Neuron (in vitro differentiated cells): ENCODE results near the gene TSPAN31.
A peak's percentile ranks its signal among the peaks of the same experiment; 100 is the strongest.

Experiments
- H2AFZ ChIP-seq: one replicate; pipeline ENCODE4 v1.6.1; 2013; ENCODE audit warnings: low read depth, mild to moderate bottlenecking, inconsistent platforms, low read length, moderate library complexity
- H3K27me3 ChIP-seq: one replicate; pipeline ENCODE4 v1.6.1; 2013; ENCODE audit warnings: low read length; ENCODE audit not compliant: insufficient read depth
- H3K36me3 ChIP-seq: one replicate; pipeline ENCODE4 v1.6.1; 2013; ENCODE audit warnings: low read length; ENCODE audit not compliant: insufficient read depth
- H3K4me1 ChIP-seq: one replicate; pipeline ENCODE4 v1.6.1; 2013; ENCODE audit warnings: low read length; ENCODE audit not compliant: insufficient read depth
- H3K4me3 ChIP-seq: 2 replicates; pipeline ENCODE4 v1.5.1; 2013; ENCODE audit warnings: mild to moderate bottlenecking, low read length, moderate library complexity
- H3K9me3 ChIP-seq: one replicate; pipeline ENCODE4 v1.6.1; 2013; ENCODE audit warnings: low read length

Gene TSPAN31

GRCh38 chr12:57777367-57777766, 32.5 kb downstream of the TSPAN31 start:
- H3K27me3 ChIP-seq, result no peaks in the 10 kb centered on the region
- peaks cover 6% of the 10 kb centered on the region for H3K36me3 ChIP-seq
- H2AFZ ChIP-seq, result no peak overlapping the region
- H3K4me3 ChIP-seq, result no peak overlapping the region
- H3K9me3 ChIP-seq, result no peaks in the 10 kb centered on the region
- H3K4me1 ChIP-seq, result peaks cover 5% of the 10 kb centered on the region

- no peak overlapping the region for H2AFZ ChIP-seq
- no peak overlapping the region for H3K4me3 ChIP-seq
- H3K36me3 ChIP-seq, result peaks cover 6% of the 10 kb centered on the region
- no peaks in the 10 kb centered on the region for H3K9me3 ChIP-seq
- peaks cover 3% of the 10 kb centered on the region for H3K4me1 ChIP-seq
- H3K27me3 ChIP-seq, result no peaks in the 10 kb centered on the region
Measured at GRCh38 chr12:57777911-57778310, 33.1 kb downstream of the TSPAN31 start.

- Histone ChIP-seq H2AFZ (no peak overlapping the region), H3K27me3 (no peaks in the 10 kb centered on the region), H3K36me3 (peaks cover 9% of the 10 kb centered on the region), H3K9me3 (no peaks in the 10 kb centered on the region), H3K4me1 (peaks cover 5% of the 10 kb centered on the region), H3K4me3 (no peak overlapping the region)
Measured at GRCh38 chr12:57779736-57780135, 34.9 kb downstream of the TSPAN31 start.

- Histone ChIP-seq H3K4me1 (peaks cover 5% of the 10 kb centered on the region), H2AFZ (no peak overlapping the region), H3K4me3 (no peak overlapping the region), H3K9me3 (no peaks in the 10 kb centered on the region), H3K36me3 (peaks cover 10% of the 10 kb centered on the region), H3K27me3 (no peaks in the 10 kb centered on the region)
Measured at GRCh38 chr12:57780284-57780897, 35.6 kb downstream of the TSPAN31 start.

GRCh38 chr12:57781244-57781643, 36.4 kb downstream of the TSPAN31 start:
- no peaks in the 10 kb centered on the region for H3K27me3 ChIP-seq
- no peaks in the 10 kb centered on the region for H3K9me3 ChIP-seq
- peaks cover 5% of the 10 kb centered on the region for H3K4me1 ChIP-seq
- H2AFZ ChIP-seq, result no peak overlapping the region
- H3K4me3 ChIP-seq, result no peak overlapping the region
- peaks cover 19% of the 10 kb centered on the region for H3K36me3 ChIP-seq

GRCh38 chr12:57781801-57782200, 37.0 kb downstream of the TSPAN31 start:
- H3K4me1 ChIP-seq, result peaks cover 5% of the 10 kb centered on the region
- no peak overlapping the region for H3K4me3 ChIP-seq
- no peaks in the 10 kb centered on the region for H3K9me3 ChIP-seq
- H2AFZ ChIP-seq, result no peak overlapping the region
- no peaks in the 10 kb centered on the region for H3K27me3 ChIP-seq
- peaks cover 23% of the 10 kb centered on the region for H3K36me3 ChIP-seq

GRCh38 chr12:57782243-57782607, 37.4 kb downstream of the TSPAN31 start:
- no peaks in the 10 kb centered on the region for H3K9me3 ChIP-seq
- peaks cover 28% of the 10 kb centered on the region for H3K36me3 ChIP-seq
- no peaks in the 10 kb centered on the region for H3K27me3 ChIP-seq
- no peak overlapping the region for H2AFZ ChIP-seq
- H3K4me3 ChIP-seq, result peak overlapping the region; percentile 94
- peaks cover 5% of the 10 kb centered on the region for H3K4me1 ChIP-seq

GRCh38 chr12:57782608-57783465, 38.0 kb downstream of the TSPAN31 start, which contains the start of gene TSFM:
TSS of gene TSFM (plus strand) at chr12:57782787. CDS start at chr12:57782802, 15 bp downstream.
- Histone ChIP-seq H3K36me3 (peaks cover 31% of the 10 kb centered on the region), H3K27me3 (no peaks in the 10 kb centered on the region), H2AFZ (peak within 1 kb of the TSS; percentile 78), H3K9me3 (no peaks in the 10 kb centered on the region), H3K4me3 (peak within 1 kb of the TSS; percentile 94), H3K4me1 (peaks cover 5% of the 10 kb centered on the region)

- Histone ChIP-seq H3K4me1 (peaks cover 5% of the 10 kb centered on the region), H3K27me3 (no peaks in the 10 kb centered on the region), H3K36me3 (peaks cover 31% of the 10 kb centered on the region), H3K4me3 (peak overlapping the region; percentile 94), H2AFZ (no peak overlapping the region), H3K9me3 (no peaks in the 10 kb centered on the region)
Measured at GRCh38 chr12:57783466-57783801, 38.6 kb downstream of the TSPAN31 start.

- H3K27me3 ChIP-seq, result no peaks in the 10 kb centered on the region
- peaks cover 5% of the 10 kb centered on the region for H3K4me1 ChIP-seq
- H3K36me3 ChIP-seq, result peaks cover 32% of the 10 kb centered on the region
- no peak overlapping the region for H2AFZ ChIP-seq
- peak overlapping the region; percentile 4 for H3K4me3 ChIP-seq
- no peaks in the 10 kb centered on the region for H3K9me3 ChIP-seq
Measured at GRCh38 chr12:57783861-57784260, 39.0 kb downstream of the TSPAN31 start.

- Histone ChIP-seq H3K4me1 (no peaks in the 10 kb centered on the region), H3K36me3 (peaks cover 76% of the 10 kb centered on the region), H3K27me3 (no peaks in the 10 kb centered on the region), H3K4me3 (no peak overlapping the region), H2AFZ (no peak overlapping the region), H3K9me3 (no peaks in the 10 kb centered on the region)
Measured at GRCh38 chr12:57793920-57794319, 49.1 kb downstream of the TSPAN31 start.

GRCh38 chr12:57795354-57795753, 50.5 kb downstream of the TSPAN31 start:
- no peaks in the 10 kb centered on the region for H3K4me1 ChIP-seq
- H3K27me3 ChIP-seq, result no peaks in the 10 kb centered on the region
- no peak overlapping the region for H3K4me3 ChIP-seq
- H3K9me3 ChIP-seq, result no peaks in the 10 kb centered on the region
- H2AFZ ChIP-seq, result no peak overlapping the region
- peaks cover 73% of the 10 kb centered on the region for H3K36me3 ChIP-seq

GRCh38 chr12:57796996-57797395, 52.2 kb downstream of the TSPAN31 start:
- Histone ChIP-seq H3K4me3 (no peak overlapping the region), H3K4me1 (no peaks in the 10 kb centered on the region), H2AFZ (no peak overlapping the region), H3K36me3 (peaks cover 71% of the 10 kb centered on the region), H3K9me3 (no peaks in the 10 kb centered on the region), H3K27me3 (no peaks in the 10 kb centered on the region)
